NCI-H82 treated with DMSO at 0.1 percent for 48 hours (cell line): ENCODE results near the gene ATP2B2.
"Not testable (repeated sequence)": the region's sequence is repeated elsewhere in the genome, so short reads cannot be mapped to it uniquely, and the experiment has no call there.

Experiments used
- DNase-seq: peaks from one replicate; lab custom pipeline; 2025; ENCODE audit not compliant: unreplicated experiment; lab: John Stamatoyannopoulos, UW

ATP2B2 gene

DNA sequence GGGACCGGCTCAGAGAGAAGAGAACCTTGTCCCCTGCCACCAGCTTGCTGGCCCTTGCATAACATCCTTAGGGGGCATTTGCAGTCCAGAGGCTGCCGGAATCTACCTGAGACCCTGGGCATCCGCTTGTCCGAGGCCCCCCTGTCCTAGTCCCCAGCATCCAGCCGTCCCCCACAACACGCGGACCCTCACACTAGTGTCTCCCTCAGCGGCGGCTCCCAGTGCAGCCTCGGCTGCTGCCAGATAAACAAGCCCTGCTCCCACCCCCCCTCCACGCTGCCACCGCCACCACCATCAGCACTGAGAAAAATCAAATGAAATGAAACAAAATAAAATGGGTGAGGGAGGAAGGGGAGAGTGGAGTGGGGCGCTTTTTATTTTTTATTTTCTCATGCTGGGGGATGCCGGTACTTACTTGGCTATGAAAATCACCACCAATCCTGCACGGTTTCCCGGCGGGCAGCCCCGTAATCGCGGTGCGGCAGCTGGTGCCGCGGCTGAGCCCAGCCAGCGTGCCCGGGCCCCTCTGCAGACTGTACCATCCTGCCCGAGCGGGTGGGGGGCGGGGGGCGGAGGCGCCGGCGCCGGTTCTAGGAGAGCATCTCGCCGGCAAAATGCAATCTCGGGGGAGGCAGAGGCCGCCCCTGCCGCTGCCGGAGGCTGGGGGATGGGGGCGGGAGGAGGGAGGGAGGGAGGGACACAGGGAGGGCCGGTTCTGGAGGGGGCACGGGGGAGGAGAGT, at the start of gene ATP2B2:
TSS of gene ATP2B2 (minus strand) at position 537 of the 741 bp plus-strand sequence. CDS start 56,043 bp downstream, outside the sequence.
- DNase-seq = no peak

DNA sequence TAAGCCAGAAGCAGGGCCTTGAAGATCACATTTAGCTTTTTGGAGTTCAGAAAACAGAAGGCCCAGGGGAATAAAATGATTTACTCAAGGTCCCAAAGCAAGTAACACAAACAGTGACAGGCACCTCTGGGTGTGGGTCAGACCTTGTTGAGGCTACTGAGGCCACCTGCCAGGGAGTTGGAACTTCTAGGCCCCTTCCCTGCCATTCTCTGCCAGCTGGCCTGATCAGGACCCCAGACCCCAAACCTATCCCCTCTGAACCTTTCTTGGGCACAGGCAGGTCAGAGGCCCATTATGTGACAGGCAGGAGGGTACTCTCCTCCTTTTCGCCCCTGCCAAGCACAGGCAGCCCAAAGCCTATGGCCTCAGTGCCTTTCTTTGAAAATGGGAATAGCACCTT, 49.4 kb upstream of the ATP2B2 start:
- no peak for DNase-seq

- DNase-seq = no peak
Measured at GRCh38 chr3:10554236-10554611, 48.8 kb upstream of the ATP2B2 start.

GRCh38 chr3:10553591-10554235, 48.3 kb upstream of the ATP2B2 start:
- peak; percentile 74 for DNase-seq

DNA sequence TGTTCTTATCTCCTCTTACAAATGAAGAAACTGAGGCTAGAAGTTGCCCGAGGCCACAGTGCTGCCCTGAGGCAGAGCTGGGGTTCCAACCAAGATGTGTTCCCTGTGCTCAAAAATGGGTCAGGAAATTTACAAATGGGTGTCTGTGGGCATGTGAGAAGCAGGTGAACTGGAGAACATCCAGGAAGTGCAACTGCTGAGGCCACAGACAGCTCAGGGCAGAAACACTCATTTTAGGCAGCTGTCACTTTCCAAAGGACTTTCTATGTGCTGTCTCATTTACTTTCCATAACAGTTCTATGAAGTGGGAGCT, 47.2 kb upstream of the ATP2B2 start:
- DNase-seq = no peak

DNA sequence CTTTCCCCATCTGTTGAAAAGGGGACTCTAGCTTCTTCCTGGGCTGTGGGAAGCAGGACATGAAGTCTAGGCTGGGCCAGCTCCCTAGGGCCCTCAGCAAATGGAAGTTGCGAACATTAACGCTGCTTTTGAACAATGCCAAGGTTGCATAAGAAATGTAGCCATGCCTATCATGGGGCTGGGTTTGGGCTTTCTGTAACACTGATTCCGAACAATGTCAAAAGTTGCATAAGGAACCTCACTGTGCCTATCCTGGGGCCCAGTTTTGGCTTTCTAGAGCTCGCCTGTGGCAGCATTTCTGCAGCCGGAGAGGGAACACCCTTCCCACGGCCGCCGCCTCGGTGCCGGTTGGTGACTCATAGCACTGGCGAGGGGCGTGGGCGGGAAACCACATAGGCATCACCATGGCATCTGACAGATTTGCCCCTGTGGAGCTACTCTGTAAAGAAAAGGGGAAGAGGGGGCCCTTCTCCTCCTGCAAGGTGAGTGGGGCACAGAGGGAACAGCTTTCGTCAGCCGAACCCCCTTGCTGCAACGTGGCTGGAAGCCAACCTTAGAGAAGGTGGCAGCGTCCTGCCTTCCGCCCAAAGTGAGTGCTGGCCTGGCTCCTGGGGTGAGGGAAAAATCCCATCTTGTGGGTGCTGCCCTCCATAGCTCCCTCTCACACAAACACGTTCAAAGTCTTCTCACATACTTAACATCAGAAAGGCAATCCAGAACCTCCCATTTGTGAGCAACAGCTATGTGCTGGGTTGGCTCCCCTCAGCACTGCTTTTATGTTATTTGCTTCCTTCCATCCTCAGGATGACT, 46.6 kb upstream of the ATP2B2 start:
- DNase-seq = no peak

DNA sequence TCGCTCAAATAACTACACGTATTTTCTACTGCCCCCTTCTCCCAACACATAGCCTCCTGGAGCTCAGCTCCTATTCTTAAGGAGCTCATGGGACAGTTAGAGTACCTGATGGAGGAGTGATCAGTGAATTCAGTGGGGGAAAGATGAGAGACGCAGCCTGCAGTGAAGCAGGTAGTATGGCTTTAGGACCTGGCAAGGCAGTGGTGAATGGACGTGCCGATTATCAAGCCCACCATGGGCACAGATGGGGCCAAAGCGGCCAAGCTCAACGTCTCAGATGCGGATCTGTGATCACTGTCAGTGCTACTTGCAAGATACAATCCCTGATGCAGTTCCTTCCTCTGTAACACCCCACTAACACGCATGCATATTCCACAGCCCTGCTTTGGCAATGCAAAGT, 45.8 kb upstream of the ATP2B2 start:
- DNase-seq = no peak

- no peak for DNase-seq
Measured at GRCh38 chr3:10550705-10551104, 45.3 kb upstream of the ATP2B2 start.

DNA sequence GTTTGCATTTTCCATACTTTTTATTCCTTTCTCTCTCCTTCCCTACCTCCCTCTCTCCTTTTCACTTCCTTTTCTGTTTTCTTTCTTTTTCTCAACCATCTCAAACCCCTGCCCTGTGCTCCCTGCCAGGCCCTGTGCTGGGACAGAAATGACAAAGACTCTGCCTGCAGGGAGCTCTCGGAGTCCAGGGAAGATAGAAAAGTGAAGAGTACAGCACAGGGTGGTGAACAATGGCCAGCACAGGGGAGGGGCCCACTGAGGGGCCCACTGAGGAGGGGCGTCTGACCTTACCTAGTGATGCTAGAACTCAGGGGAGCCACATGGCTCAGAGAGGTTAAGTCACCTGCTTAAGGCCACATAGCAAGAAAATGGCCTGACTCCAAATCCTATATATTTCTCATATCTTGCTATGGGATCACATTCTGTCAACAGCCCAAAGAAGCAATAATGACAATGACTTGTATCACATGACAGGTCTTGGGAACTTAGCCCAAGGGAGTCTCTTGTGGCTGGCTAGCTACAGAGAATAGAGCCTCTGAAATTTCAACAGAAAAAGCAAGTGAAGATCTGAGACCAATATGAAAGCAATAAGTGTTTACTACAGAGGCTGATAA, 44.3 kb upstream of the ATP2B2 start:
- no peak for DNase-seq

DNA sequence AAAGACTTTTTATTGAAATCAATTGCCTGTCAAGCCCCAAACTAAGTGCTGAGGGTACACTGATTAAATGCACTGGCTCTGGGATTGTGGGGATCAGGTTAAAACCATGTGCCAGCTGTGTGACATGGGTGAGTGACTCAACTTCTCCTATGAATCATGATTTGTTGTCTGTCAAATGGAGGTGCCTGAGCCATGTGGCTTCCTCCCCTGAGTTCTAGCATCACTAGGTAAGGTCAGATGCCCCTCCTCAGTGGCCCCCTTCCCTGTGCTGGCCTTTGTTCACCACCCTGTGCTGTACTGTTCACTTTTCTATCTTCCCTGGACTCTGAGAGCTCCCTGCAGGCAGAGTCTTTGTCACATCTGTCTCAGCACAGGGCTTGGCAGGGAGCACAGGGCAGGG, 43.6 kb upstream of the ATP2B2 start:
- DNase-seq = no peak

- DNase-seq = peak; percentile 11
Measured at GRCh38 chr3:10547841-10548783, 42.7 kb upstream of the ATP2B2 start.

DNA sequence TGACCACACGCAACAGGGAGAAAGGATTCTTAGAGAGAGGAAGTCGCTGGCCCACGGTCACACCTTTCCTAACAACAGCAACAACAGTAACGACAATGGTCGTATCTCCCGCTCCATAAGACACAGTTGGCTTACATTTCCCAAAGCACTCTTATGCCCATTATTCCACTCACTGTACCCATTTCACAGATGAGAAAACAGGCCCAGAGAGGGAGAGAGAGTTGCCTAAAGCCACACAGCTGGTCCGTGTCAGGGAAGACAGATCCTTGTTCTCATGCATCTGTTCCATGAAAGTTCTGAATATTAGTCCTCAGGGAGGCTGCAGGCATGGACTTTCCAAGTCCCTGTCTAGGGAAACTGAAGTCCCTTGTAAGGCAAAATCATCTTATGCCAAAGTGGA, 42.0 kb upstream of the ATP2B2 start:
- no peak for DNase-seq

DNA sequence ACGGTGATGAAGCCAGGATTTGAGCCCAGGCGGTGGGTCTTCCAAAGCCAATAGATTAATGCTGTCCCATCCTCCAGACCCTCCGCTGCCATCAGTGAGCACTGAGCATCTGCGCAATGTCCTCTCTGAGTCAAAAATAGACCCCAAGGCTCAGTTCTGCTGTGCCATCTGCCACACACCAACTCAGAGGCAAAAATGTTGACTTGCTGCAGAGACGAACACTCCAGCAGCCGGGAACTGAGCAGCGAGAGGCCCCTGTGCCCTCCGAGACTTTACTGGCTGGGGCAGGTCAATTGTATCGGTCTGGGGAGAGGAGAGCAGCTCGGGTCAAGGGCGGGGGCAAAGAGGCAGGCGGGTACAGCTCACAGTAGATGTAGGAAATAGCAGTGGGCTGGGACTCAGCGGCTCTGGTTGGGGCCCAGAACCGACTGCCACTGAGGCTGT, 41.5 kb upstream of the ATP2B2 start:
- no peak for DNase-seq

DNA sequence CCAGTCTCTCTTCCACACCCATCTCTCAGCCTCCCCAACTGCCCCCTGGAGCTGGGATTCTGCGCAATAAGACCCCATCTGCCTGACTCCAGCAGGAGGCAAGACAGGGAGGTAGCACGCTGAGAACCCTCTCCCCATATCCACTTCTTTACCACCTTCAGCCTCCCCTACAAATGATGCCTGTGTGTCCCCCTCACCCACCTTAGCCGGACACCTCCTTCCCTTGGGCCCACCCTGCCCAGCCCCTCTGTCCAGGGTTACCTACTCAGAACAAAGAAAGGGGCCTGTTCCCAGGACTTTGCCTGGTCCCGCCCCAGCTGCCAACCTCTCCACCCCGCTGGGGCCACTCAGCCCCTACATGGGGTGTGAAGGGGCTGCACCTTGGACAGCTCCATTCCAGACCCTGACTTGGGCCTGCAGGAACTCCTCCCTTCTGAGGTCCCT, 40.8 kb upstream of the ATP2B2 start:
- no peak for DNase-seq

DNA sequence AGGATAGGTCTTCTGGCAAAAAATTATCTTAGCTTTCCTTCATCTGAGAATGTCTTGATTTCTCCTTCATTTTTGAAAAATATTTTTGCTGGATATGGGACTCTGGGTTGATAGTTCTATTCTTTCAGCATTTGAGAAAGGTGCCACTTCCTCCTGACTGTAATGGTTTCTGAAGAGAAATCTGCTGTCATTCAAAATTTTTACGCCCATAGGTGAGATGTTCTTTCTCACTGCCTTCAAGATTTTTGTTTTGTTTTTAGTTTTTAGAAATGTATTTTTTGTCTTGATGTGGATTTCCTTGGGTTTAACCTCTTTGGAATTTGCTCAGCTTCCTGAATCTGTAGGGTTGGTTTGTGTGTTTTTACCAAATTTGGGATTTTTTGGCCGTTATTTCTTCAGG, 37.1 kb upstream of the ATP2B2 start:
- DNase-seq = no peak

- not testable (repeated sequence) for DNase-seq
Measured at GRCh38 chr3:10540347-10540746, 35.0 kb upstream of the ATP2B2 start.

GRCh38 chr3:10534066-10534465, 28.7 kb upstream of the ATP2B2 start:
- no peak for DNase-seq

DNA sequence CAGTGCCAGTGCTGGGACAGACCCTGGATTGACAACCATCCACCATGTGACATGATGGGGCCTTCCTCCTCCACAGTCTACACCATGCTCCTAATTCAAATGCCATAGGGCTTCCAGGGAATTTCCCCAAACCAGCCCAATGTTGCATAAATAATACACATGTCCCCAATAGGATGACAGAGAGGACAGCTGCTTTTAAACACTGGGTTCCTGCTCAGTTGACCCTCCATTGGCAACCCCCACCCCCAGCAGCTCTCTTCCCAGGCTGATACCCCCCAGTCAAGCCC, 28.3 kb upstream of the ATP2B2 start:
- no peak for DNase-seq

- DNase-seq = no peak
Measured at GRCh38 chr3:10532939-10533736, 27.8 kb upstream of the ATP2B2 start.

- no peak for DNase-seq
Measured at GRCh38 chr3:10531031-10531430, 25.6 kb upstream of the ATP2B2 start.
